Neural cell (in vitro differentiated cells): ENCODE data around the gene NDUFV2.

Experiments
- CTCF ChIP-seq: fragments of 450-650 bp; IDR thresholded peaks from 2 replicates; pipeline ENCODE4 v1.5.1; 2014; ENCODE audit warnings: antibody characterized with exemption, mild to moderate bottlenecking, moderate library complexity; ENCODE audit not compliant: poor library complexity, severe bottlenecking
- EP300 ChIP-seq: fragments of 450-650 bp; conservative IDR thresholded peaks from 2 replicates; pipeline ENCODE4 v1.6.1; 2014; ENCODE audit warnings: antibody characterized with exemption, mild to moderate bottlenecking, moderate library complexity; ENCODE audit not compliant: poor library complexity, severe bottlenecking
- EZH2 ChIP-seq: fragments of 200-600, 300-800 bp; shearing (Covaris generic), sonication (generic); IDR thresholded peaks from 2 replicates; pipeline ENCODE4 v1.6.1; 2014; ENCODE audit warnings: antibody characterized with exemption, low read length, borderline replicate concordance, mild to moderate bottlenecking; ENCODE audit not compliant: insufficient read depth, poor library complexity, severe bottlenecking
- MXI1 ChIP-seq: fragments of 450-650 bp; conservative IDR thresholded peaks from 2 replicates; pipeline ENCODE4 v1.6.1; 2014; ENCODE audit warnings: antibody characterized with exemption, mild to moderate bottlenecking; ENCODE audit not compliant: poor library complexity, severe bottlenecking
- POLR2AphosphoS5 ChIP-seq: IDR thresholded peaks from 2 replicates; pipeline ENCODE4 v1.6.1; 2012
- RAD21 ChIP-seq: fragments of 450-650 bp; conservative IDR thresholded peaks from 2 replicates; pipeline ENCODE4 v1.6.1; 2014; ENCODE audit warnings: antibody characterized with exemption, mild to moderate bottlenecking, moderate library complexity
- TAF1 ChIP-seq: IDR thresholded peaks from 2 replicates; pipeline ENCODE4 v1.6.1; 2012; ENCODE audit warnings: low read depth
- TF ChIP-seq, protein P1 (sequence below): IDR thresholded peaks from 2 replicates; pipeline ENCODE4 v1.6.1; 2012; ENCODE audit warnings: borderline replicate concordance

DNA sequence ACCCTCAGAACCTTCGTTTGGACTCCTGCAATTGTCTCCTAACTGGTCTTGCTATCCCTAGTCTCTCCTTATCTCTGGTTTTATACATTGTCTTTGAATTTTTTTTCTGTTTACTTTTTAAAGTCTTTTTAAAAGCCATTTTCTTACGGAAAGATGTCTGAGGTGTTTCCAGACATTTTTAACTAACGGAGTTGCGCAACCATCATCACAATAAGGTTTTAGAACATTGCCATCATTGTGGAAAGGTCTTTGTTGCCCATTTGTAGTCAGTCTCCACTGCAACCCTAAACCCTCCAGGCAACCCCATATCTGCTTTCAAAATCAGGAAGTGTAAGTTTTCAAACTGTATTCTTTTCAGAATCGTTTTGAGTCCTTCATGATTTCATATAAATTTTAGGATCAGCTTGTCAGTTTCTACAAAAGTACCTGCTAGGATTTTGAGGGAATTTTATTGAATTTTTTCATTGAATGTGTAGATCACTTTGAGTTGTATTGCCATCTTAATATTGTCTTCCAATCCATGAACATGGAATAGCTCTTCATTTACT, 80.4 kb downstream of the NDUFV2 start:
- no peak for TF ChIP-seq POLR2AphosphoS5
- no peak for TF ChIP-seq CTCF
- no peak for TF ChIP-seq EZH2
- no peak for TF ChIP-seq EP300
- TF ChIP-seq, protein P1, sequence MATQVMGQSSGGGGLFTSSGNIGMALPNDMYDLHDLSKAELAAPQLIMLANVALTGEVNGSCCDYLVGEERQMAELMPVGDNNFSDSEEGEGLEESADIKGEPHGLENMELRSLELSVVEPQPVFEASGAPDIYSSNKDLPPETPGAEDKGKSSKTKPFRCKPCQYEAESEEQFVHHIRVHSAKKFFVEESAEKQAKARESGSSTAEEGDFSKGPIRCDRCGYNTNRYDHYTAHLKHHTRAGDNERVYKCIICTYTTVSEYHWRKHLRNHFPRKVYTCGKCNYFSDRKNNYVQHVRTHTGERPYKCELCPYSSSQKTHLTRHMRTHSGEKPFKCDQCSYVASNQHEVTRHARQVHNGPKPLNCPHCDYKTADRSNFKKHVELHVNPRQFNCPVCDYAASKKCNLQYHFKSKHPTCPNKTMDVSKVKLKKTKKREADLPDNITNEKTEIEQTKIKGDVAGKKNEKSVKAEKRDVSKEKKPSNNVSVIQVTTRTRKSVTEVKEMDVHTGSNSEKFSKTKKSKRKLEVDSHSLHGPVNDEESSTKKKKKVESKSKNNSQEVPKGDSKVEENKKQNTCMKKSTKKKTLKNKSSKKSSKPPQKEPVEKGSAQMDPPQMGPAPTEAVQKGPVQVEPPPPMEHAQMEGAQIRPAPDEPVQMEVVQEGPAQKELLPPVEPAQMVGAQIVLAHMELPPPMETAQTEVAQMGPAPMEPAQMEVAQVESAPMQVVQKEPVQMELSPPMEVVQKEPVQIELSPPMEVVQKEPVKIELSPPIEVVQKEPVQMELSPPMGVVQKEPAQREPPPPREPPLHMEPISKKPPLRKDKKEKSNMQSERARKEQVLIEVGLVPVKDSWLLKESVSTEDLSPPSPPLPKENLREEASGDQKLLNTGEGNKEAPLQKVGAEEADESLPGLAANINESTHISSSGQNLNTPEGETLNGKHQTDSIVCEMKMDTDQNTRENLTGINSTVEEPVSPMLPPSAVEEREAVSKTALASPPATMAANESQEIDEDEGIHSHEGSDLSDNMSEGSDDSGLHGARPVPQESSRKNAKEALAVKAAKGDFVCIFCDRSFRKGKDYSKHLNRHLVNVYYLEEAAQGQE = no peak
- no peak for TF ChIP-seq TAF1
- no peak for TF ChIP-seq MXI1
- TF ChIP-seq RAD21 = no peak
